Liver (tissue), 9 donors: Measurements from ENCODE around the gene SPINK9. TPM values are rescaled to one million over a fixed set of nuclear protein-coding genes. Genes with fewer than 3 reads are reported as not detected.

ENCODE experiments used
- DNase-seq: peaks from one replicate; pipeline ENCODE4 v3.0.0-alpha.2; 2017; ENCODE audit warnings: low spot score
- H3K27ac ChIP-seq, 2 donors: one replicate each; pipeline ENCODE4 v1.7.0; 2013; ENCODE audit warnings: inconsistent platforms in 2 of 2, low read length in 2 of 2, control low read depth in 1 of 2, low read depth in 1 of 2, mild to moderate bottlenecking in 1 of 2
- H3K27me3 ChIP-seq, 4 donors: one replicate each; pipeline versions ENCODE4 v1.6.1 to v1.7.0; 2013; ENCODE audit warnings: low read length in 3 of 4, inconsistent platforms in 1 of 4, mild to moderate bottlenecking in 1 of 4, moderate library complexity in 1 of 4; ENCODE audit not compliant: control insufficient read depth in 4 of 4, insufficient read depth in 4 of 4
- H3K36me3 ChIP-seq, 4 donors: one replicate each; pipeline versions ENCODE4 v1.6.1 to v1.7.0; 2013; ENCODE audit warnings: low read length in 3 of 4, mild to moderate bottlenecking in 3 of 4, low read depth in 1 of 4, moderate library complexity in 1 of 4; ENCODE audit not compliant: control insufficient read depth in 4 of 4, insufficient read depth in 3 of 4
- H3K4me1 ChIP-seq, 4 donors: one replicate each; pipeline versions ENCODE4 v1.6.1 to v1.7.0; 2013; ENCODE audit warnings: low read length in 3 of 4, mild to moderate bottlenecking in 3 of 4, moderate library complexity in 1 of 4; ENCODE audit not compliant: control insufficient read depth in 4 of 4, insufficient read depth in 4 of 4
- H3K4me3 ChIP-seq, 3 donors: one replicate each; pipeline versions ENCODE4 v1.6.1 to v1.7.0; 2013; ENCODE audit warnings: low read length in 3 of 3, control low read depth in 1 of 3, low read depth in 1 of 3, mild to moderate bottlenecking in 1 of 3
- H3K9ac ChIP-seq, 2 donors: one replicate each; pipeline ENCODE4 v1.7.0; 2013; ENCODE audit warnings: low read length in 2 of 2, mild to moderate bottlenecking in 2 of 2, moderate library complexity in 2 of 2, control low read depth in 1 of 2, low read depth in 1 of 2
- H3K9me3 ChIP-seq, 4 donors: one replicate each; pipeline versions ENCODE4 v1.6.1 to v1.7.0; 2013; ENCODE audit warnings: low read length in 3 of 4; ENCODE audit not compliant: control insufficient read depth in 4 of 4
- EGR1 ChIP-seq, 2 donors: IDR thresholded peaks; 2 replicates each; pipeline ENCODE4 v1.6.1; 2016 to 2018; ENCODE audit warnings: antibody characterized with exemption in 2 of 2, low read depth in 2 of 2
- FOXA1 ChIP-seq: IDR thresholded peaks from 2 replicates; pipeline ENCODE4 v1.6.1; 2016; ENCODE audit warnings: antibody characterized with exemption
- FOXA2 ChIP-seq: IDR thresholded peaks from 2 replicates; pipeline ENCODE4 v1.6.1; 2016; ENCODE audit warnings: antibody characterized with exemption
- GABPA ChIP-seq, 2 donors: IDR thresholded peaks in 1 of 2; conservative IDR thresholded peaks in 1 of 2; 2 replicates each; pipeline ENCODE4 v1.6.1; 2016; ENCODE audit warnings: antibody characterized with exemption in 2 of 2, mild to moderate bottlenecking in 1 of 2, moderate library complexity in 1 of 2
- HNF4A ChIP-seq, 2 donors: conservative IDR thresholded peaks; 2 replicates each; pipeline ENCODE4 v1.6.1; 2016; ENCODE audit warnings: antibody characterized with exemption in 2 of 2, mild to moderate bottlenecking in 2 of 2
- HNF4G ChIP-seq: IDR thresholded peaks from 2 replicates; pipeline ENCODE4 v1.6.1; 2016; ENCODE audit warnings: antibody characterized with exemption
- JUND ChIP-seq, 2 donors: IDR thresholded peaks; 2 replicates each; pipeline ENCODE4 v1.6.1; 2016; ENCODE audit warnings: antibody characterized with exemption in 2 of 2
- NR2F2 ChIP-seq: IDR thresholded peaks from 2 replicates; pipeline ENCODE4 v1.6.1; 2016; ENCODE audit warnings: antibody characterized with exemption
- RAD21 ChIP-seq, 2 donors: IDR thresholded peaks; 2 replicates each; pipeline ENCODE4 v1.6.1; 2016; ENCODE audit warnings: antibody characterized with exemption in 2 of 2, mild to moderate bottlenecking in 2 of 2
- RXRA ChIP-seq, 2 donors: IDR thresholded peaks; 2 replicates each; pipeline ENCODE4 v1.6.1; 2017 to 2018; ENCODE audit warnings: antibody characterized with exemption in 2 of 2, mild to moderate bottlenecking in 1 of 2
- SP1 ChIP-seq: IDR thresholded peaks from 2 replicates; pipeline ENCODE4 v1.6.1; 2018; ENCODE audit warnings: antibody characterized with exemption, mild to moderate bottlenecking
- TAF1 ChIP-seq: conservative IDR thresholded peaks from 2 replicates; pipeline ENCODE4 v1.6.1; 2016; ENCODE audit warnings: antibody characterized with exemption, mild to moderate bottlenecking
- YY1 ChIP-seq: IDR thresholded peaks from 2 replicates; pipeline ENCODE4 v1.6.1; 2016; ENCODE audit warnings: antibody characterized with exemption, mild to moderate bottlenecking
- WGBS: extraction: QIAGEN DNeasy Blood & Tissue Kit; methylation state at CpG from one replicate; pipeline ENCODE4 v1.1.7; 2013; 5-methylcytosine and 5-hydroxymethylcytosine counted together
- polyA plus RNA-seq, 2 donors: library from polyadenylated mRNA; stranded (reverse) in 1 of 2; unstranded in 1 of 2; fragments of 200-250 nt in 1 of 2; fragments of >200 nt in 1 of 2; fragmentation: Nextera tagmentation in 1 of 2; extraction: Ambion mirVana in 1 of 2; gene quantifications; one replicate each; pipeline versions ENCODE4 v1.2.1 to v1.2.3, GENCODE V29; 2013 to 2015
- total RNA-seq, 2 donors: library from RNA; depleted of rRNA; stranded (reverse); fragments of >200 nt; gene quantifications; one replicate each; pipeline ENCODE4 v1.2.3, GENCODE V29; 2014
- TF ChIP-seq, protein P1 (sequence below): IDR thresholded peaks from 2 replicates; pipeline ENCODE4 v1.6.1; 2016; ENCODE audit warnings: antibody characterized with exemption
- TF ChIP-seq, protein P2 (sequence below): IDR thresholded peaks from 2 replicates; pipeline ENCODE4 v1.6.1; 2016; ENCODE audit warnings: antibody characterized with exemption, mild to moderate bottlenecking
- TF ChIP-seq, protein P3 (sequence below): IDR thresholded peaks from 2 replicates; pipeline ENCODE4 v1.6.1; 2016; ENCODE audit warnings: antibody characterized with exemption
- TF ChIP-seq, protein P4 (sequence below): fragments of 150-350 bp; IDR thresholded peaks from 2 replicates; pipeline ENCODE4 v1.5.1; 2017; ENCODE audit warnings: improper control_type of control experiment, low read depth, low read length; ENCODE audit not compliant: missing input control
- TF ChIP-seq, protein P5 (sequence below): IDR thresholded peaks from 2 replicates; pipeline ENCODE4 v1.6.1; 2016; ENCODE audit warnings: antibody characterized with exemption
- donor health status: healthy.
- donor health status: healthy.
- donor health status: healthy.
- donor health status: healthy.
- donor health status: healthy.

Gene SPINK9
- total and polyA plus RNA-seq, 4 donors, result not detected

DNA sequence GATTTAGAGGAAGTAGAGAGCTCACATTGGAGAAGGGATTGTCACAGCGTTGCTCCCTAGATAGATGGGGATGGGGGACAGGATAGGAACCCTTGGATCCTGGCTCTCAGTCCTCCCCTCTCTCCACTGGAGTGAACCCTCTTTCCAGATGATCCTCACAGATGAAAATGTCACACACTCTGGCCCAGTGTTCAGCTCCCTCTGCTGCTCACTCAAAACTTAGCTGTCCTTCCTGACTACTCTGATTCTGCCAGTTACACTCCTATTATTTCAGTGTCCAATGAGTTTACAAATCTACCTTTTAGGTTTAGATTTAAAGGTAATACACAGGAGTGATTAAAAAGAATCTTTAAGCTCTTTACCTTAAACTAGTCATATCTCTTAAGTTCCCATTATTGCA, 28.9 kb upstream of the SPINK9 start:
- Histone ChIP-seq H3K27me3 (no peaks in the 10 kb centered on the region), H3K9ac (no peak overlapping the region), H3K4me1 (peaks cover 0 to 1% (median 0%) of the 10 kb centered on the region in 4 donors), H3K27ac (no peak overlapping the region), H3K4me3 (no peak overlapping the region), H3K36me3 (no peaks in the 10 kb centered on the region), H3K9me3 (peaks cover 0 to 1% (median 0%) of the 10 kb centered on the region in 4 donors)
- WGBS, result 93% methylated on average over 1 of the region's 1 CpG
- no peak for DNase-seq
- TF ChIP-seq HNF4A (conservative IDR thresholded peaks at IDR 0.05) (no peak), NR2F2 (no peak), TAF1 (no peak), FOXA2 (no peak), GABPA (IDR thresholded peaks at IDR 0.05 in 1 of 2, conservative IDR thresholded peaks at IDR 0.05 in 1 of 2) (no peak), JUND (IDR thresholded peaks at IDR 0.05) (no peak), RXRA (IDR thresholded peaks at IDR 0.05) (no peak), HNF4G (no peak), RAD21 (IDR thresholded peaks at IDR 0.05) (no peak), FOXA1 (no peak), EGR1 (IDR thresholded peaks at IDR 0.05; ENCODE audit: low read depth in 2 of 2) (no peak), SP1 (no peak), YY1 (no peak)
- TF ChIP-seq, protein P1, sequence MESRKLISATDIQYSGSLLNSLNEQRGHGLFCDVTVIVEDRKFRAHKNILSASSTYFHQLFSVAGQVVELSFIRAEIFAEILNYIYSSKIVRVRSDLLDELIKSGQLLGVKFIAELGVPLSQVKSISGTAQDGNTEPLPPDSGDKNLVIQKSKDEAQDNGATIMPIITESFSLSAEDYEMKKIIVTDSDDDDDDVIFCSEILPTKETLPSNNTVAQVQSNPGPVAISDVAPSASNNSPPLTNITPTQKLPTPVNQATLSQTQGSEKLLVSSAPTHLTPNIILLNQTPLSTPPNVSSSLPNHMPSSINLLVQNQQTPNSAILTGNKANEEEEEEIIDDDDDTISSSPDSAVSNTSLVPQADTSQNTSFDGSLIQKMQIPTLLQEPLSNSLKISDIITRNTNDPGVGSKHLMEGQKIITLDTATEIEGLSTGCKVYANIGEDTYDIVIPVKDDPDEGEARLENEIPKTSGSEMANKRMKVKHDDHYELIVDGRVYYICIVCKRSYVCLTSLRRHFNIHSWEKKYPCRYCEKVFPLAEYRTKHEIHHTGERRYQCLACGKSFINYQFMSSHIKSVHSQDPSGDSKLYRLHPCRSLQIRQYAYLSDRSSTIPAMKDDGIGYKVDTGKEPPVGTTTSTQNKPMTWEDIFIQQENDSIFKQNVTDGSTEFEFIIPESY, result no peak
- TF ChIP-seq, protein P2, sequence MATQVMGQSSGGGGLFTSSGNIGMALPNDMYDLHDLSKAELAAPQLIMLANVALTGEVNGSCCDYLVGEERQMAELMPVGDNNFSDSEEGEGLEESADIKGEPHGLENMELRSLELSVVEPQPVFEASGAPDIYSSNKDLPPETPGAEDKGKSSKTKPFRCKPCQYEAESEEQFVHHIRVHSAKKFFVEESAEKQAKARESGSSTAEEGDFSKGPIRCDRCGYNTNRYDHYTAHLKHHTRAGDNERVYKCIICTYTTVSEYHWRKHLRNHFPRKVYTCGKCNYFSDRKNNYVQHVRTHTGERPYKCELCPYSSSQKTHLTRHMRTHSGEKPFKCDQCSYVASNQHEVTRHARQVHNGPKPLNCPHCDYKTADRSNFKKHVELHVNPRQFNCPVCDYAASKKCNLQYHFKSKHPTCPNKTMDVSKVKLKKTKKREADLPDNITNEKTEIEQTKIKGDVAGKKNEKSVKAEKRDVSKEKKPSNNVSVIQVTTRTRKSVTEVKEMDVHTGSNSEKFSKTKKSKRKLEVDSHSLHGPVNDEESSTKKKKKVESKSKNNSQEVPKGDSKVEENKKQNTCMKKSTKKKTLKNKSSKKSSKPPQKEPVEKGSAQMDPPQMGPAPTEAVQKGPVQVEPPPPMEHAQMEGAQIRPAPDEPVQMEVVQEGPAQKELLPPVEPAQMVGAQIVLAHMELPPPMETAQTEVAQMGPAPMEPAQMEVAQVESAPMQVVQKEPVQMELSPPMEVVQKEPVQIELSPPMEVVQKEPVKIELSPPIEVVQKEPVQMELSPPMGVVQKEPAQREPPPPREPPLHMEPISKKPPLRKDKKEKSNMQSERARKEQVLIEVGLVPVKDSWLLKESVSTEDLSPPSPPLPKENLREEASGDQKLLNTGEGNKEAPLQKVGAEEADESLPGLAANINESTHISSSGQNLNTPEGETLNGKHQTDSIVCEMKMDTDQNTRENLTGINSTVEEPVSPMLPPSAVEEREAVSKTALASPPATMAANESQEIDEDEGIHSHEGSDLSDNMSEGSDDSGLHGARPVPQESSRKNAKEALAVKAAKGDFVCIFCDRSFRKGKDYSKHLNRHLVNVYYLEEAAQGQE, result no peak
- TF ChIP-seq, protein P3, sequence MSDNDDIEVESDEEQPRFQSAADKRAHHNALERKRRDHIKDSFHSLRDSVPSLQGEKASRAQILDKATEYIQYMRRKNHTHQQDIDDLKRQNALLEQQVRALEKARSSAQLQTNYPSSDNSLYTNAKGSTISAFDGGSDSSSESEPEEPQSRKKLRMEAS, result no peak
- TF ChIP-seq, protein P4, sequence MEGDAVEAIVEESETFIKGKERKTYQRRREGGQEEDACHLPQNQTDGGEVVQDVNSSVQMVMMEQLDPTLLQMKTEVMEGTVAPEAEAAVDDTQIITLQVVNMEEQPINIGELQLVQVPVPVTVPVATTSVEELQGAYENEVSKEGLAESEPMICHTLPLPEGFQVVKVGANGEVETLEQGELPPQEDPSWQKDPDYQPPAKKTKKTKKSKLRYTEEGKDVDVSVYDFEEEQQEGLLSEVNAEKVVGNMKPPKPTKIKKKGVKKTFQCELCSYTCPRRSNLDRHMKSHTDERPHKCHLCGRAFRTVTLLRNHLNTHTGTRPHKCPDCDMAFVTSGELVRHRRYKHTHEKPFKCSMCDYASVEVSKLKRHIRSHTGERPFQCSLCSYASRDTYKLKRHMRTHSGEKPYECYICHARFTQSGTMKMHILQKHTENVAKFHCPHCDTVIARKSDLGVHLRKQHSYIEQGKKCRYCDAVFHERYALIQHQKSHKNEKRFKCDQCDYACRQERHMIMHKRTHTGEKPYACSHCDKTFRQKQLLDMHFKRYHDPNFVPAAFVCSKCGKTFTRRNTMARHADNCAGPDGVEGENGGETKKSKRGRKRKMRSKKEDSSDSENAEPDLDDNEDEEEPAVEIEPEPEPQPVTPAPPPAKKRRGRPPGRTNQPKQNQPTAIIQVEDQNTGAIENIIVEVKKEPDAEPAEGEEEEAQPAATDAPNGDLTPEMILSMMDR, result no peak
- TF ChIP-seq, protein P5, sequence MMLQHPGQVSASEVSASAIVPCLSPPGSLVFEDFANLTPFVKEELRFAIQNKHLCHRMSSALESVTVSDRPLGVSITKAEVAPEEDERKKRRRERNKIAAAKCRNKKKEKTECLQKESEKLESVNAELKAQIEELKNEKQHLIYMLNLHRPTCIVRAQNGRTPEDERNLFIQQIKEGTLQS, result no peak
